Brain pericyte (primary cell): ENCODE data around the gene KLRD1.
A peak's percentile ranks its signal among the peaks of the same experiment; 100 is the strongest.
"Not testable (repeated sequence)": the region's sequence is repeated elsewhere in the genome, so short reads cannot be mapped to it uniquely, and the experiment has no call there.

Experiments used
- DNase-seq: peaks from one replicate; pipeline ENCODE4 v3.0.0-alpha.2; 2012; ENCODE audit warnings: low read depth, low spot score

Gene KLRD1

DNA sequence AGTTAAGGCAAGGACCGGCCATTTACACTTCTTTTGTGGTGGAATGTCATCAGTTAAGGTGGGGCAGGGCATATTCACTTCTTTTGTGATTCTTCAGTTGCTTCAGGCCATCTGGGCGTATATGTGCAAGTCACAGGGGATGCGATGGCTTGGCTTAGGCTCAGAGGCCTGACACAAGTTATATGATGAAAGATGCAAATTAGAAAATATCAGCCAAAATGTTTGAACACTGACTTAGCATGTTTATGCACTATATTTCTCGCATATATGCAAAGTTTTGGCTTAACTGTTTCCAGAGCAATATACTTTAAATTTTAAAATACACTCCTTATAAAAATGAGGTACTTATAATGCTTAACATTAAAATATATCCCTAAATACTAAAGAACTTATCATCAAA lies 30.8 kb downstream of the KLRD1 start:
- not testable (repeated sequence) for DNase-seq

DNA sequence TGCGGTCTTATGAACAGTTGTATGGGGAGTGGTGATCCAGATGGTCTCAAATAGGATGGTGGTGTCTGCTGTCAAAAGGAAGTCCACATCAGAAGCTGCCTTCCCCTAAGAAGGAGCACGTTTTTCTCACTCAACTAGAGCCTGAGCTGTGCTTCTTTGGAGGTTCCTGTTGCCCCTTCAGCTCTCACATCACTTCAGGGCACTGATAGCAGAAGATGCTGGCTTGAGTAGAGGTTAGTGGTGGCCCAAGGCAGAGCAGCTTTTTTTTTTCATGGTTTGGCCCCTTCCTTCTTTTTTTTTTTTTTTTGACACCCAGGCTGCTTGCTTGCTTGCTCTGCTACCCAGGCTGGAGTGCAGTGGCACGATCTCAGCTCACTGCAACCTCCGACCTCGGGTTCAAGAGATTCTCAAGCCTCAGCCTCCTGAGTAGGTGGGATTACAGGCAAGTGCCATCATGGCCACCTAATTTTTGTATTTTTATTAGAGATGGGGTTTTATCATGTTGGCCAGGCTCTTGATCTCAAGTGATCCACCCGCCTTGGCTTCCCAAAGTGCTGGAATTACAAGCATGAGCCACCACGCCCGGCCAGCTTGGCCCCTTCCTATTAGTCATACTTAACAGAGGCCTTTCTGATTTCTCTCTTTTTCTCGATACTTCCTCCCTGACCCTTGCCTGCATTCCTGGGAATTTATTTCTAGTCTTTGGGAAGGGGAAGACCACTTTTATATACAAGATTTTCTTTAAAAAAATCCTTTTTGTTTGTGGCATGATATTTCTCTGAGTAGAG lies 31.6 kb downstream of the KLRD1 start:
- DNase-seq, result no peak

- not testable (repeated sequence) for DNase-seq
Measured at GRCh38 chr12:10340946-10341345, 33.3 kb downstream of the KLRD1 start.

DNA sequence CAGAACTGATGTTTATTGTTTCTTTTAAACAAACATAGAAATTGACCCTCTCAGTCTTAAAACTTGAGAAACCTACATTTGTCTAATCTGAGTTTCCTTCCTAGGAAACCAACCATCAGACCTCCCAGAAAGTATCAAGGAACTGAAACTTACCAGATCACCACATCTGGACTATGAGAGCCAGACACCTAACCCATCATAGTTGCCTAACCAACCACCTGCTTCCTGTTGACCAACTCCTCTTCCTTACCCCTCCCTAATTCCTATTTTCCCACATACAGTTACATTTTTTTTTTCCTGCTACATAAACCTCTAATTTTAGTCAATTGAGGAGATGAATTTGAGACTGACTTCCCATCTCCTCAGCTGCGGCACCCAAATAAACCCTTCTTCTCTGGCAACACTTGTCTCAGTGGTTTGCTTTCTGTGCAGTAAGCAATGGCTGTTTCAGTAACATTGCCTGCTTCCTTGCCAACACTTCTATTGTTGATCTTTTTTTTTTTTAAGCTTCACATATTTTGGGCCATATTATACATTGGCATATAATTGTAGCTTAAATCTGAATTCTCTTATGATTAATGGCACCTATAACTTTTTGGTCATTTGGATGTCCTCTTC lies 34.3 kb downstream of the KLRD1 start:
- DNase-seq, result no peak

DNA sequence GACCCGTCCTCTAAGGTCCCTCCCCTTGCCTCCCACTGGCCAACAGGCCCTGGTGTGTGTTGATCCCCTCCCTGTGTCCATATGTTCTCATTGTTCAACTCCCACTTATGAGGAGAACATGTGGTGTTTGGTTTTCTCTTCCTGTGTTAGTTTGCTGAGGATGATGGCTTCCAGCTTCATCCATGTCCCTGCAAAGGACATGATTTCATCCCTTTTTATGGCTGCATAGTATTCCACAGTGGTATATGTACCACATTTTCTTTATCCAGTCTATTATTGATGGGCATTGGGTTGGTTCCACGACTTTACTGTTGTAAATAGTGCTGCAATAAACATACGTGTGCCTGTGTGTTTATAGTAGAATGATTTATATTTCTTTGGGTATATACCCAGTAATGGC lies 43.8 kb downstream of the KLRD1 start:
- not testable (repeated sequence) for DNase-seq

DNA sequence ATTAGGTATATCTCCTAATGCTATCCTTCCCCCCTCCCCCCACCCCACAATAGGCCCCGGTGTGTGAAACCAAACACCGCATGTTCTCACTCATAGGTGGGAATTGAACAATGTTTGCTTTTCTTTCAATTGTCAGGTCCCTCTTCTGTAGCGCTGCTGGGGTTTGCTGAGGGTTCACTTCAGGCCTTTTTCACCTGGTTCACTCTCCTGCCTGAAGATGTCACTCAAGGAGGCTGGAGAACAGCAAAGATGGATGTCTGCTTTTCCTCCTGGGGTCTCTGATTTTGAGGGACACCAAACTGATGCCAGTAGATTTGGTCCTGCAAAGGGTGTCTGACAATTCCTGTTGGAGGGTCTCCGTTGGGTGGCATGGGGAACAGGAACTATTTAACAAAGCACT lies 46.4 kb downstream of the KLRD1 start:
- DNase-seq, result no peak

DNA sequence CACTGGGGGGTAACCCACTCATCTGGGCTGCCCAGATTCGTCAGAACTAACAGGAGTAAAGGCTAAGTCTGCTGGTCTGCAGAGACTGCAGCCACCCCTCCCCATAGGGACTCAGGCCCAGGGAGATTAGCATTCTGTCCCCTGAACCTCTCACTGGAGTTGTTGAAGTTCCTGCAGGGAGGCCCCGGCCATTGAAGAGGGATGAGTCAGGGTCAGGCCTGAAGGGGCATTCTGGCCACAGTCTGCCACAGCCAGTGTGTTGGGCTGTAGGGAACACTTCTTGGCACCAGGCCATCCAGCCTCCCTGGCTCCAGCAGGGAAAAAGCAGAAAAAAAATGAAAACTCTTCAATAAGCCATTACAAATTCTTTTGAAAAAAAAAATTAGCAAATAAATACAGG lies 46.8 kb downstream of the KLRD1 start:
- DNase-seq, result no peak

- no peak for DNase-seq
Measured at GRCh38 chr12:10358131-10358530, 50.5 kb downstream of the KLRD1 start.

DNA sequence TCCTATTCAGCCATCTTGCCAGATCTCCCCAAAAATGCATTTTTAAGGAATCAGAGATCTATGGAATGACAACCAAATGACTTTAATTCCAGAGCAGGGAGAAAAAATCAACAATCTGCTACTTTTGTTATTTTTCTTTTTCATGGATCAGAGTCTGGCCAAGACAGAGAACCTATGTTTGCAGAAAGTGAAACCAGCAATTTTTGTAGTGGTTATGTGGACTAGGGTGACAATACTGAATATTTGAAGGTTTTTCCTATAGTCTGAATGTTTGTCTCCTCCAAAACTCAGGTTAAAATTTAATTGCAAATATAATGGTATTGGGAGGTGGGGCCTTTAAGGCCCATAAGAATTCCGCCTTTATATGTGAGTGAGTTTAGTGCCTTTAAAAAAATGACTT lies 51.3 kb downstream of the KLRD1 start:
- no peak for DNase-seq

- DNase-seq, result no peak
Measured at GRCh38 chr12:10361084-10361483, 53.4 kb downstream of the KLRD1 start.

DNA sequence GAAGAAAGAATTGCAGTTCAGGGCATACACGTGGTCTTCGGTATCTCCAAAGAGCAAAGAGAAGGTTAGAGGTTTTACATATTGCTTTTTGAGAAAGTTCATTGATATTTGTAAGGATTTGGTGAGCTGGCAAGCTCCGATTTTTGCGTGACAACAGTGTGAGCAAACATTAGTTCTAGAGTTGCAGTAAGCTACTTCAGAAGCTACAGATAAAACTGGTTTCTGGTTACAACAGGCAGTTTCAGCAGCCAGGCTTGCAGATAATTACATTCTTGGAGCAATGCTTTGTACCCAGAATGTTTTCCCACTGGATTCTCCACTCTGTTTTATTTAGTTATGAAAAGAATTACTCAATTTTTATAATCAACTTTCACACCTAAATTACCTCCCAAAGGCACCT lies 54.0 kb downstream of the KLRD1 start:
- no peak for DNase-seq

GRCh38 chr12:10362325-10362724 lies 54.7 kb downstream of the KLRD1 start:
- no peak for DNase-seq

DNA sequence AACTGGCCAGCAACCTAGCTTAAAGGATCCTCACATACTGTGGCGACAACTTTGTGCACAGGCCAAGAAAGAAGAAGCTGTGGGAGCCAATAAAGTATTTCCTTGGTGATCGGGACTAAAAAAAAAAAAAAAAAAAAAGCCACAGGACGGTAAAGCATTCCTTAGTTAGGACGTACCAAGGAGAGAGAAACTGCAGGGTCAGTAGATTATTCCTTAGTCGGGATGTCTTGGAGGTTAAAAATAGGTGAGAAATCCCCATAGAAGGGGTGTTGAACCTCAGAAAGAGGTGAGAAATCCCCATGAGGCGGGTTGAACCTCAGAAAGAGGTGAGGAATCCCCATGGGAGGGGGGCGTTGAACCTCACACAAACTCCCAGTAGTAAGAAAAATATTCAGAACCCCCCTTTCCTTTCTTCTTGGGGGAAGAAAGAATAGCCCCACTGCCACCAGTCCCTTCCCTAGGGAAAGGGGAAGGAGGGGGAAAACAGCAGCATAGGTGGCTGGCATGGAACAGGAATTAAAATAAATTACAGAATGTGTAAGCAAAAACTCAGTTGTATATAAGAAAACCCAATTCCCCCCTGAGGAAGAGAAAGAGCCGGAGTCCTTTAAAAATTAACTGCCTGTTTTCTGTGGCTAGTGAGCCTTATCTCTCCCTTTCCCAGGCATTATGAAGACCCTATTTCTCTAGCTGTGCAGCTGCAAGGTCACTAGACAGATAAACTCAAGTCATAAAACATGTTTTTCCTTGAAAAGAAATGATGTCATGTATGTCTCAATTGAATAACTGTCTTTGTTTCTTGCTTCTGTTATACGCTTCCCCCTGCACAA lies 55.4 kb downstream of the KLRD1 start:
- DNase-seq, result no peak

- DNase-seq, result no peak
Measured at GRCh38 chr12:10363658-10363913, 55.9 kb downstream of the KLRD1 start.

GRCh38 chr12:10363914-10364814 lies 56.5 kb downstream of the KLRD1 start:
- DNase-seq, result peak; percentile 39

DNA sequence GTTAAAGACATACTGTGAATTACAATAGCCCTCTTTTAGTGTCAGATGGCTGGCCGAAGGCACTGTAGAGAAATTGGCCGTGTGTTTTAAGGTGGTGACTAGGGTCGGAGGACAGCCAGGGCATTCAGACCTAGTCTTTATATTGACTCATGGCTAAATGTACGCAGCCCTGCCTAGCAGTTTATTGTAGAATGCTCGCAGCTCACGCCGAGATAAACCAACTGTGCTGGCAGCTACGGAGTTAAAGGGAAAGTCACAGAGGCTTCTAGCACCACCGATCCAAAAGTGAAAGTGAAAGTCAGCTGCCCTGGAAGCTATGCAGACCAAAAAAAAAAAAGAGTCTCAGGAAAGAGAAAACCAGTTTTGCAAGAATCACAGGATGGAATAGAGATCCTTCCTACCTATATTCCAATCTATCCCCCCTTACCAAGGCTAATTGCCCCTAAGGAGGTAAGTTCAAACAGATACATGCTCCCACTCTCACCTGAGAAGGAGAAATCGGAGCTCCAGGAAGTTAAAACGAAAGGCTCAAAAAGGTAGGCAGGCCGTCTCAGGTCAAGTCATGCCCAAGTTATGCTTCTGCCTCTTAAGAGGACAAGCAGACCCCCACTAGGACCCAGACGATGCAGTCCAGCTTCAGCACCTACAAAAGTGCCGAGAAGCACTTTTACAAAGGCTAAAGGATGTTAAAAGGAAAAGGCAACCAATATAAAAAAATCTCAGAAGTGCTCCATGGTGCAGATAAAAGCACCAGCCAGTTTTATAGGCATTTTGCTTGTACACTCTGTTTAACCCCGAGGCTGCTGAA lies 57.3 kb downstream of the KLRD1 start:
- peak; percentile 31 for DNase-seq

DNA sequence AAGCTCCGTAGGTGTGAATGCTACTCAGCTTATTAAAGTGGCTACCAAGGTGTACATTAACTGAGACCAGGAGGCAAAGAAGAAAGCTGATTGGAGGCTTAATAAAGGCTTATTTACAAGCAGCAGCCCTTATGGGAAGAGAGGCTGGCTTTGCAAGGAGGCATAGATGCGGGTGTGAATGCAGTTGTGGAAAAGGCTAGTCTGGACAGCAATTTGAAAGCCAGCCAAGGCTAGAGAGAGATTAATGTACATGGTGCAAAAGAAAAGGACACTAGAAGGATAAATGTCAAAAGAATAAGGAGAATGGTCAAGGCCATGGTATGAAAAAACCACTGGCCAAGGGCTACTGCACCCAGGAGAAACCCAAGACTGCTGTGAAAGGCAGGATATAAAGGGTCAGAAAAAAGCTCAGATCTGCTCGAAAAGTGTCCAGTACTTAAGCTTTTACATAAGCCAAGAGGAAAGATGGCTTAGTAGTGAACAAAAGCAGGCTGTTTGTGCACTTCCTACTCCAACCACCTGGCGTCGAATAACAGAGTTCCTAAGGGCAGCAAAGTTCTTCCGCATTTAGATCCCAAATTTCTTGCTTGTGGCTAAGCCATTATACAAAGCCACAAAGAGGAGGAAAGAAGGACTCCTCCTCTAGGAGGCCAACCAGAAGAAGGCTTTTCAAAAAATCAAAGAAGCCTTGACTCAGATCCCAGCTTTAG lies 58.2 kb downstream of the KLRD1 start:
- no peak for DNase-seq

- DNase-seq, result no peak
Measured at GRCh38 chr12:10366875-10367274, 59.2 kb downstream of the KLRD1 start.

DNA sequence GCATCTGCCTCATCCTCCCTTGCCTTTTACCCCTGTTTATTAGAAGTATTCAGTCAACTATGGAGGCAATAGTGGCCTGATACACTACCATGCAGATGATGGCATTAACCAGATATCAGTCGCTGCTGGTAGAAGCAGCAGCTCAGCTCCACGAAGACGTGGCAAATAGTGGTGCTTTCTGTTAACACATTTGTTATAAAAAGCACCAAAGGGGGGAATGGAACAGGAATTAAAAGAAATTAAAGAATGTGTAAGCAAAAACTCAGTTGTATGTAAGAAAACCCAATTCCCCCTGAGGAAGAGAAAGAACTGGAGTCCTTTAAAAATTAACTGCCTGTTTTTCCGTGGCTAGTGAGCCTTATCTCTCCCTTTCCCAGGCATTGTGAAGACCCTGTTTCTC lies 60.0 kb downstream of the KLRD1 start:
- not testable (repeated sequence) for DNase-seq
